BE2C (cell line): ENCODE data around the gene PIK3CD.

Source experiments
- DNase-seq: peaks from one replicate; pipeline ENCODE4 v3.0.0-alpha.2; 2020
- H3K27me3 ChIP-seq: fragments of 250-450 bp; sonication (Bioruptor Pico); 2 replicates; pipeline ENCODE4 v1.5.1; 2020; ENCODE audit warnings: mild to moderate bottlenecking
- H3K36me3 ChIP-seq: fragments of 250-450 bp; sonication (Bioruptor Pico); 2 replicates; pipeline ENCODE4 v1.5.1; 2020; ENCODE audit warnings: mild to moderate bottlenecking
- H3K4me1 ChIP-seq: fragments of 250-450 bp; sonication (Bioruptor Pico); 2 replicates; pipeline ENCODE4 v1.5.1; 2020
- H3K4me3 ChIP-seq: 2 replicates; pipeline ENCODE4 v1.5.1; 2011; ENCODE audit warnings: low read depth, low read length
- H3K9me3 ChIP-seq: fragments of 250-450 bp; sonication (Bioruptor Pico); 2 replicates; pipeline ENCODE4 v1.5.1; 2020
- CTCF ChIP-seq: IDR thresholded peaks from 2 replicates; pipeline ENCODE4 v1.5.1; 2012; ENCODE audit warnings: mild to moderate bottlenecking, low read depth, low read length

Gene PIK3CD

GRCh38 chr1:9628541-9629444 lies 22.7 kb upstream of the PIK3CD start:
- H3K27me3 ChIP-seq = no peaks in the 10 kb centered on the region
- H3K36me3 ChIP-seq = no peaks in the 10 kb centered on the region
- H3K4me3 ChIP-seq = no peak overlapping the region
- DNase-seq = no peak
- H3K4me1 ChIP-seq = no peaks in the 10 kb centered on the region
- TF ChIP-seq CTCF = no peak
- no peaks in the 10 kb centered on the region for H3K9me3 ChIP-seq

GRCh38 chr1:9629445-9630201 lies 21.9 kb upstream of the PIK3CD start:
- TF ChIP-seq CTCF = no peak
- no peaks in the 10 kb centered on the region for H3K9me3 ChIP-seq
- no peak overlapping the region for H3K4me3 ChIP-seq
- DNase-seq = no peak
- H3K4me1 ChIP-seq = no peaks in the 10 kb centered on the region
- no peaks in the 10 kb centered on the region for H3K36me3 ChIP-seq
- no peaks in the 10 kb centered on the region for H3K27me3 ChIP-seq

- H3K27me3 ChIP-seq = no peaks in the 10 kb centered on the region
- no peaks in the 10 kb centered on the region for H3K36me3 ChIP-seq
- no peak overlapping the region for H3K4me3 ChIP-seq
- TF ChIP-seq CTCF = no peak
- H3K9me3 ChIP-seq = no peaks in the 10 kb centered on the region
- no peaks in the 10 kb centered on the region for H3K4me1 ChIP-seq
- no peak for DNase-seq
Observed at GRCh38 chr1:9630331-9631111, 21.0 kb upstream of the PIK3CD start.

- no peak for TF ChIP-seq CTCF
Observed at GRCh38 chr1:9631613-9632012, 19.9 kb upstream of the PIK3CD start.

GRCh38 chr1:9633493-9633892 lies 18.0 kb upstream of the PIK3CD start:
- Histone ChIP-seq H3K4me1 (no peaks in the 10 kb centered on the region), H3K27me3 (no peaks in the 10 kb centered on the region), H3K4me3 (no peak overlapping the region), H3K36me3 (no peaks in the 10 kb centered on the region), H3K9me3 (no peaks in the 10 kb centered on the region)
- no peak for DNase-seq
- TF ChIP-seq CTCF = no peak

More at GRCh38 chr1:9631613-9632012, 19.9 kb upstream of the PIK3CD start:
- DNase-seq = no peak
- Histone ChIP-seq H3K4me3 (no peak overlapping the region), H3K9me3 (no peaks in the 10 kb centered on the region), H3K27me3 (no peaks in the 10 kb centered on the region), H3K36me3 (no peaks in the 10 kb centered on the region), H3K4me1 (no peaks in the 10 kb centered on the region)
